GM23248 (cell line): ENCODE results near the gene PJA1.

ENCODE experiments used
- EZH2 ChIP-seq: fragments of 200-600 bp; sonication (generic); IDR thresholded peaks from 2 replicates; pipeline ENCODE4 v1.6.1; 2018; ENCODE audit warnings: antibody characterized with exemption, mild to moderate bottlenecking; ENCODE audit not compliant: insufficient read depth, poor library complexity, severe bottlenecking
- EZH2phosphoT487 ChIP-seq: fragments of 200-600 bp; sonication (generic); IDR thresholded peaks from 2 replicates; pipeline ENCODE4 v1.6.1; 2018; ENCODE audit warnings: antibody characterized with exemption, moderate library complexity, mild to moderate bottlenecking, low read depth; ENCODE audit not compliant: insufficient read depth

GRCh38 chrX:69210581-69210980 lies 45.3 kb upstream of the PJA1 start:
- no peak for TF ChIP-seq EZH2phosphoT487
- TF ChIP-seq EZH2 = no peak
